HuH-7 (cell line): Measurements from ENCODE around the gene JPH2.
A peak's percentile ranks its signal among the peaks of the same experiment; 100 is the strongest.
"Not testable (repeated sequence)": the region's sequence is repeated elsewhere in the genome, so short reads cannot be mapped to it uniquely, and the experiment has no call there.

Experiments
- DNase-seq: peaks from one replicate; pipeline ENCODE4 v3.0.0; 2011; ENCODE audit warnings: low spot score

The JPH2 gene

GRCh38 chr20:44187054-44187771 lies at the start of gene JPH2:
Gene JPH2, minus strand, starts transcription at chr20:44187188. Its CDS starts 483 bp downstream, at chr20:44186705.
- DNase-seq: no peak

GRCh38 chr20:44235702-44236101 lies 48.7 kb upstream of the JPH2 start:
- DNase-seq: no peak

GRCh38 chr20:44234566-44235317 lies 47.8 kb upstream of the JPH2 start:
- no peak for DNase-seq

- no peak for DNase-seq
Observed at GRCh38 chr20:44233436-44234016, 46.5 kb upstream of the JPH2 start.

GRCh38 chr20:44232469-44232856 lies 45.5 kb upstream of the JPH2 start:
- not testable (repeated sequence) for DNase-seq

GRCh38 chr20:44231713-44232468 lies 44.9 kb upstream of the JPH2 start:
- DNase-seq: no peak

GRCh38 chr20:44231193-44231592 lies 44.2 kb upstream of the JPH2 start:
- no peak for DNase-seq

GRCh38 chr20:44228465-44229258 lies 41.7 kb upstream of the JPH2 start:
- no peak for DNase-seq

GRCh38 chr20:44224637-44225036 lies 37.6 kb upstream of the JPH2 start:
- no peak for DNase-seq

- no peak for DNase-seq
Observed at GRCh38 chr20:44223721-44224120, 36.7 kb upstream of the JPH2 start.

- no peak for DNase-seq
Observed at GRCh38 chr20:44222633-44223368, 35.8 kb upstream of the JPH2 start.

- DNase-seq: no peak
Observed at GRCh38 chr20:44222027-44222426, 35.0 kb upstream of the JPH2 start.

- no peak for DNase-seq
Observed at GRCh38 chr20:44221368-44221954, 34.5 kb upstream of the JPH2 start.

GRCh38 chr20:44219791-44220190 lies 32.8 kb upstream of the JPH2 start:
- no peak for DNase-seq

- no peak for DNase-seq
Observed at GRCh38 chr20:44219170-44219730, 32.3 kb upstream of the JPH2 start.

GRCh38 chr20:44218446-44218845 lies 31.5 kb upstream of the JPH2 start:
- no peak for DNase-seq

- DNase-seq: peak; percentile 73
Observed at GRCh38 chr20:44217342-44218092, 30.5 kb upstream of the JPH2 start.

GRCh38 chr20:44215125-44215524 lies 28.1 kb upstream of the JPH2 start:
- DNase-seq: peak; percentile 67

GRCh38 chr20:44212792-44213191 lies 25.8 kb upstream of the JPH2 start:
- no peak for DNase-seq
